AG10803 (cell line): Measurements from ENCODE around the gene PNISR.
"Not testable (repeated sequence)": the region's sequence is repeated elsewhere in the genome, so short reads cannot be mapped to it uniquely, and the experiment has no call there.

ENCODE experiments used
- DNase-seq: peaks from one replicate; pipeline ENCODE4 v3.0.0; 2010; ENCODE audit warnings: low read depth
- H3K4me3 ChIP-seq: 2 replicates; pipeline ENCODE4 v1.5.1; 2011; ENCODE audit warnings: mild to moderate bottlenecking, low read length, control low read depth
- CTCF ChIP-seq: conservative IDR thresholded peaks from 2 replicates; pipeline ENCODE4 v1.5.1; 2011; ENCODE audit warnings: mild to moderate bottlenecking, low read length, control low read depth, inconsistent platforms

Gene PNISR, protein sequence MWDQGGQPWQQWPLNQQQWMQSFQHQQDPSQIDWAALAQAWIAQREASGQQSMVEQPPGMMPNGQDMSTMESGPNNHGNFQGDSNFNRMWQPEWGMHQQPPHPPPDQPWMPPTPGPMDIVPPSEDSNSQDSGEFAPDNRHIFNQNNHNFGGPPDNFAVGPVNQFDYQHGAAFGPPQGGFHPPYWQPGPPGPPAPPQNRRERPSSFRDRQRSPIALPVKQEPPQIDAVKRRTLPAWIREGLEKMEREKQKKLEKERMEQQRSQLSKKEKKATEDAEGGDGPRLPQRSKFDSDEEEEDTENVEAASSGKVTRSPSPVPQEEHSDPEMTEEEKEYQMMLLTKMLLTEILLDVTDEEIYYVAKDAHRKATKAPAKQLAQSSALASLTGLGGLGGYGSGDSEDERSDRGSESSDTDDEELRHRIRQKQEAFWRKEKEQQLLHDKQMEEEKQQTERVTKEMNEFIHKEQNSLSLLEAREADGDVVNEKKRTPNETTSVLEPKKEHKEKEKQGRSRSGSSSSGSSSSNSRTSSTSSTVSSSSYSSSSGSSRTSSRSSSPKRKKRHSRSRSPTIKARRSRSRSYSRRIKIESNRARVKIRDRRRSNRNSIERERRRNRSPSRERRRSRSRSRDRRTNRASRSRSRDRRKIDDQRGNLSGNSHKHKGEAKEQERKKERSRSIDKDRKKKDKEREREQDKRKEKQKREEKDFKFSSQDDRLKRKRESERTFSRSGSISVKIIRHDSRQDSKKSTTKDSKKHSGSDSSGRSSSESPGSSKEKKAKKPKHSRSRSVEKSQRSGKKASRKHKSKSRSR

GRCh38 chr6:99424761-99425646 lies at the start of gene PNISR:
PNISR (minus strand) TSS chr6:99425308; CDS start chr6:99414659, 10,649 bp downstream.
- DNase-seq, result peak; percentile 99
- no peak for TF ChIP-seq CTCF
- H3K4me3 ChIP-seq, result peak within 1 kb of the TSS; percentile 94

DNA sequence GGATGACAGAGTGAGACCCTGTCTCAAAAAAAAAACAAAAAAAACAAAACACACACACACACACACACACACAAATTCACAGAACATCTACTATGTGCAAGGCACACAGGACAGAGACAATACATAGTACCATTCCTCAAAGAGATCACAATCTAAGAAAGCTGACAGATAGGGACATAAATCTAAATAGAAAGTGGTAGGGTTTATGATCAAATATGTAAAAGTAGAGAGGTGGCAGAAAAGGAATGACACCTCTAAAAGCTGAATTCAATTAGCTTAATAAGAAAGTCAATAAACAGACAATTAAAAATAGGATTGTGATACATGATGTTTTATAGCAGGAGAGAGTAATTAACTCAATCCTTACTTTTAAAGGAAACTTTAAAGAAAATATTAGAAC lies 48.6 kb upstream of the PNISR start:
- H3K4me3 ChIP-seq, result no peak overlapping the region
- no peak for TF ChIP-seq CTCF

GRCh38 chr6:99471638-99472037 lies 46.5 kb upstream of the PNISR start:
- DNase-seq, result no peak
- TF ChIP-seq CTCF, result no peak
- no peak overlapping the region for H3K4me3 ChIP-seq

More for the DNA sequence above, 48.6 kb upstream of the PNISR start:
- DNase-seq, result no peak

- peak; percentile 78 for TF ChIP-seq CTCF
- no peak overlapping the region for H3K4me3 ChIP-seq
- DNase-seq, result peak; percentile 26
These were observed 42.5 kb upstream of the PNISR start for GRCh38 chr6:99467509-99468106.

DNA sequence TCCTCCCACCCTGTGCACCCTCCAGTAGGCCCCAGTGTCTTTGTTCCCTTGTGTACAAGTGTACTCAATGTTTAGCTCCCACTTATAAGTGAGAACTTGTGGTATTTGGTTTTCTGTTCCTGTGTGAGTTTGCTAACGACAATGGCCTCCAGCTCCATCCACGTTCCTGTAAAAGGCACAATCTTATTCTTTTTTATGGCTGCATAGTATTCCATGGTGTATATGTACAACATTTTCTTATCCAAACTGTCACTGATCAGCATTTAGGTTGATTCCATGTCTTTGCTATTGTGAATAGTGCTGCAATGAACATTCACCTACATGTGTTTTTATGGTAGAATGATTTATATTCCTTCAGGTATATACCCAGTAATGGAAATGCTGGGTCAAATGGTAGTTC lies 34.0 kb upstream of the PNISR start:
- not testable (repeated sequence) for H3K4me3 ChIP-seq, DNase-seq

GRCh38 chr6:99458319-99458718 lies 33.2 kb upstream of the PNISR start:
- no peak overlapping the region for H3K4me3 ChIP-seq
- peak; percentile 29 for DNase-seq
- peak; percentile 40; the same call in 1 of the 2 replicates for TF ChIP-seq CTCF
